Transverse colon (tissue), 4 donors: ENCODE data around the gene ESCO1. TPM values are rescaled to one million over a fixed set of nuclear protein-coding genes. Genes with fewer than 3 reads are reported as not detected.
A peak's percentile ranks its signal among the peaks of the same experiment; 100 is the strongest.
"Not testable (repeated sequence)": the region's sequence is repeated elsewhere in the genome, so short reads cannot be mapped to it uniquely, and the experiment has no call there.

Source experiments
- DNase-seq: peaks from one replicate; pipeline ENCODE4 v3.0.0-alpha.2; 2019
- H3K27ac ChIP-seq, 4 donors: fragments of 200-600 bp; sonication (generic); 2 replicates each; pipeline ENCODE4 v1.5.1; 2016 to 2018; ENCODE audit warnings: inconsistent platforms in 4 of 4
- H3K27me3 ChIP-seq: fragments of 200-600 bp; sonication (generic); 2 replicates; pipeline ENCODE4 v1.5.1; 2017; ENCODE audit warnings: inconsistent platforms
- H3K36me3 ChIP-seq, 4 donors: fragments of 200-600 bp; sonication (generic); 2 replicates each; pipeline ENCODE4 v1.5.1; 2017 to 2019; ENCODE audit warnings: inconsistent platforms in 4 of 4
- H3K4me1 ChIP-seq, 4 donors: fragments of 200-600 bp; sonication (generic); 2 replicates each; pipeline ENCODE4 v1.5.1; 2017 to 2020; ENCODE audit warnings: inconsistent platforms in 4 of 4
- H3K4me3 ChIP-seq, 4 donors: fragments of 200-600 bp; sonication (generic); 1 replicate in 1 of 4; 2 replicates in 3 of 4; pipeline versions ENCODE4 v1.5.1 to v1.6.1; 2017 to 2019; ENCODE audit warnings: inconsistent platforms in 4 of 4
- H3K9me3 ChIP-seq, 2 donors: fragments of 200-600 bp; sonication (generic); 2 replicates each; pipeline ENCODE4 v1.5.1; 2017 to 2019; ENCODE audit warnings: inconsistent platforms in 2 of 2
- CTCF ChIP-seq, 5 experiments: fragments of 200-600 bp in 3 of 5; fragments of 450-650 bp in 2 of 5; sonication (generic) in 3 of 5; IDR thresholded peaks; 1 replicate in 2 of 5; 2 replicates in 3 of 5; pipeline ENCODE4 v1.5.1; 2016 to 2017; ENCODE audit warnings: antibody characterized with exemption in 5 of 5, inconsistent platforms in 3 of 5, mild to moderate bottlenecking in 2 of 5, moderate library complexity in 1 of 5
- EP300 ChIP-seq: sonication (generic); formaldehyde crosslinking; IDR thresholded peaks from one replicate; pipeline ENCODE4 v1.6.1; 2017; ENCODE audit warnings: antibody characterized with exemption, low read depth
- POLR2A ChIP-seq: fragments of 450-650 bp; IDR thresholded peaks from one replicate; pipeline ENCODE4 v1.6.1; 2016; ENCODE audit warnings: antibody characterized with exemption, mild to moderate bottlenecking, moderate library complexity
- POLR2AphosphoS5 ChIP-seq, 3 donors: sonication (generic); formaldehyde crosslinking; IDR thresholded peaks; one replicate each; pipeline ENCODE4 v1.6.1; 2016; ENCODE audit warnings: antibody characterized with exemption in 3 of 3
- WGBS, 2 donors: methylation state at CpG; one replicate each; pipeline ENCODE4 v1.1.5; 2018; ENCODE audit warnings: low coverage in 1 of 2; 5-methylcytosine and 5-hydroxymethylcytosine counted together
- in situ Hi-C, 4 donors: fragments of 200-750 bp; cut with MboI; loops; one replicate each; pipeline versions ENCODE4 v1.15.0 to v1.15.1; 2017; ENCODE audit warnings: low sequenced_read_pairs in 3 of 4, low pct_ligation_motif_present in 1 of 4, low pct_unique_long_range_greater_than_20kb in 1 of 4
- intact Hi-C: fragments of 100-400 bp; cut with DNase I; formaldehyde crosslinking; loops from one replicate; pipeline ENCODE4 v1.15.1; 2023; ENCODE audit warnings: low total_unique reads
- total RNA-seq, 4 donors: library from RNA; depleted of rRNA; stranded (reverse); fragments of >200 nt; gene quantifications; one replicate each; pipeline ENCODE4 v1.1.0, GENCODE V29; 2016

Gene ESCO1
- total RNA-seq, 4 donors from 2014 or later: 7.1 to 39.0 (median 18.6) TPM

DNA sequence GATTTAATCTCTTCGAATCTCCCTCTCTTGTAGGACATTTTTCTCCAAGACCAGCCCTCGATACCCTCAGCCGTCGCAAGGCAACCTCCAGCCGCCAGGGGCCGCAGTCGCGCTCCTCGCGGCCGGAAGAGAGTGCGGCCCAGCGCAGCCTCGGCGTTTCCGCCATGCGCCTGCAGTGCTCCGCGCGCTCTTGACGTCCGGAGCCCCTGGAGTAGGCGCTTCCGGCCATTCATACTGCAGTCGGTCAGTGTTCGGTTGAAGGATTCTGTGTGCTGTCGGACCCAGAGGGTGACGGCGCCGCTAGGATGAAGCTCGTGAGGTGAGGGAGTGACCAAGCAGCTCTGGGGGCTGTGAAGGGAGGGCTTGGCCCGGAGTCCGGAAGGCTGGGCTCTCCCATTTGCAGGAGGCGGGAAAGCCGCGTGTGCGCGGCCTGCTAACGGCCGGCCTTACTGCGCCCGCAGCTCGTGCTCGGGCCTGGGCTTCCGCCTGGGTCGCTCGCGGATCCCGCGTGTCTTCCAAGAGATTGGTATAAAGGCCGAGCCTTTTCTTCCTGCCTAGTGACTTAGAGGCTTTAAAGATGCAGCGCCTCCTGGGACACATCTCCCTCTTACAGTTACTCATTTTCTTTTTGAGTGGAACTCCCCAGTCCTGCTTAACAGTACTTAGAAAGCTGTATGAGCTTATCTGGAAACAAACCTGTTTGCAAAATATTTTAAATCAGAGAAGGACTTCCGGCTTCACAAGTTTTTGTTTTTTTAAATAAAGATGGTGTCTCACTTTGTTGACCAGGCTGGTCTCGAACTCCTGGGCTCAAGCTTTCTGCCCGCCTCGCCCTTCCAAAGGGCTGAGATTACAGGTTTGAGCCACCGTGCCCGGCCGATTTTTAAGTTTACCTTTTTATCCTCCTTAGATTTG, 11.9 kb upstream of the ESCO1 start, which contains the start of gene SNRPD1:
Gene SNRPD1, plus strand, starts transcription at position 190 of the 915 bp plus-strand sequence. Its CDS starts 116 bp downstream, at position 306.
- Histone ChIP-seq H3K27ac (peak within 1 kb of the TSS; percentile 88 to 94 (median 90)), H3K27me3 (no peaks in the 10 kb centered on the region), H3K36me3 (no peaks in the 10 kb centered on the region), H3K4me1 (peaks cover 5 to 19% (median 13%) of the 10 kb centered on the region in 4 donors), H3K9me3 (no peaks in the 10 kb centered on the region), H3K4me3 (peak within 1 kb of the TSS; percentile 62 to 94 (median 71))
- intact Hi-C loops: no loop called here
- no peak for TF ChIP-seq EP300
- peak; percentile 59 to 85 (median 79) for TF ChIP-seq POLR2AphosphoS5 (IDR thresholded peaks at IDR 0.05)
- TF ChIP-seq POLR2A: peak; percentile 65
- peak; percentile 90 to 96 (median 93) for TF ChIP-seq CTCF (IDR thresholded peaks at IDR 0.05)
- WGBS, 2 donors: 1% methylated on average over 16 to 59 of the region's 59 CpGs
- peak; percentile 91 for DNase-seq
- in situ Hi-C loops: loop anchor here in 2 of 4 donors (25.0 kb wide), 1 partner anchor 100 kb away; the partner anchor contains the start of gene ABHD3 (in 2 of the 2)

- Histone ChIP-seq H3K4me3 (peak overlapping the region; percentile 2 to 94 (median 71)), H3K4me1 (peaks cover 5 to 19% (median 13%) of the 10 kb centered on the region in 4 donors), H3K27ac (peak overlapping the region; percentile 88 to 94 (median 90))
- in situ Hi-C loops: loop anchor here in 2 of 4 donors (25.0 kb wide), 1 partner anchor 101 kb away; the partner anchor contains the start of gene ABHD3 (in 2 of the 2)
- WGBS, 2 donors: 53 to 64% methylated on average over 24 to 30 of the region's 30 CpGs
- H3K9me3 ChIP-seq, H3K36me3 ChIP-seq, H3K27me3 ChIP-seq, DNase-seq, intact Hi-C loops: not testable (repeated sequence)
Measured at GRCh38 chr18:21611401-21612124, 11.1 kb upstream of the ESCO1 start.

- Histone ChIP-seq H3K9me3 (no peaks in the 10 kb centered on the region), H3K27ac (no peak overlapping the region), H3K36me3 (no peaks in the 10 kb centered on the region), H3K27me3 (no peaks in the 10 kb centered on the region), H3K4me1 (peaks cover 0 to 6% (median 2%) of the 10 kb centered on the region in 4 donors), H3K4me3 (no peak overlapping the region)
- no peak for TF ChIP-seq EP300
- TF ChIP-seq CTCF (IDR thresholded peaks at IDR 0.05): no peak
- no peak for TF ChIP-seq POLR2A
- no peak for TF ChIP-seq POLR2AphosphoS5 (IDR thresholded peaks at IDR 0.05)
- in situ Hi-C loops (loop anchor here in 2 of 4 donors (25.0 kb wide), 1 partner anchor 107 kb away; the partner anchor contains the start of gene ABHD3 (in 2 of the 2)), intact Hi-C loops (no loop called here)
- DNase-seq: no peak
Measured at GRCh38 chr18:21605213-21605612, 4.7 kb upstream of the ESCO1 start.

DNA sequence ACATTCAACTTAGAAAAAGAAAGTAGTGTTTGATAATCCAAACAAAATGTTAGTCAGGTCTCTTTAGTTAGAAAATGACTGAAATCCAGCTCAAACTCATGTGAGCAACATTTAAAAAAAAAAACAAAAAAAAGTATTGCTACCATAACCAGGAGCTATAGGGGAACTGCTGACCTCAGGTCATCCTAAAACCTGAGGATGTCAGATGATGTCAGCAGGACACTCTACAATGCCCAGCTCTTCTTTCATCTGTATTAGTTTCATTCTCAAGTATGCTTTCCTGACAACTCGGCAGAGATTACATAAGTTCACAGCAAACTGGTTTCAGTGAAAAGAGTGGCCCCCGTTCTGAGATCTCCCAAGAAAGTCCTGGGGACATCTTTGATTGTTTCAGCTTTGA, 4.2 kb upstream of the ESCO1 start:
- H3K27ac ChIP-seq: no peak overlapping the region
- H3K9me3 ChIP-seq: no peaks in the 10 kb centered on the region
- intact Hi-C loops: no loop called here
- WGBS, 2 donors: 21 to 34% methylated on average over 2 of the region's 2 CpGs
- H3K27me3 ChIP-seq: no peaks in the 10 kb centered on the region
- H3K36me3 ChIP-seq: no peaks in the 10 kb centered on the region
- no peak overlapping the region for H3K4me3 ChIP-seq
- peaks cover 0 to 6% (median 2%) of the 10 kb centered on the region in 4 donors for H3K4me1 ChIP-seq
- DNase-seq: no peak
- in situ Hi-C loops: loop anchor here in 2 of 4 donors (25.0 kb wide), 1 partner anchor 108 kb away; the partner anchor contains the start of gene ABHD3 (in 2 of the 2)
- TF ChIP-seq EP300 (no peak), POLR2A (no peak), POLR2AphosphoS5 (IDR thresholded peaks at IDR 0.05) (no peak), CTCF (IDR thresholded peaks at IDR 0.05) (no peak)
